Measurements from ENCODE around the gene TBX6. TPM values are rescaled to one million over a fixed set of nuclear protein-coding genes. Genes with fewer than 3 reads are reported as not detected.
A peak's percentile ranks its signal among the peaks of the same experiment; 100 is the strongest.
"Not testable (repeated sequence)": the region's sequence is repeated elsewhere in the genome, so short reads cannot be mapped to it uniquely, and the experiment has no call there.

Gene TBX6
- polyA plus RNA-seq (ENCODE audit: insufficient read length in 12 of 12): 1 to 10 TPM in 1 of 12 donors, under 1 TPM in 9, not detected in 2; 0.38 to 3.4 (median 0.52) TPM
- long read RNA-seq, donor 1: 0 reads
- long read RNA-seq, donor 2: 0 reads
- long read RNA-seq, donor 3: 0 reads
- long read RNA-seq, donor 4: 0 reads
- long read RNA-seq, donor 5: 0 reads
- long read RNA-seq, donor 6: 0 reads
- long read RNA-seq, donor 7: 0 reads
- long read RNA-seq, donor 8: 0 reads
- long read RNA-seq, donor 9: 0 reads
- long read RNA-seq, donor 10: 0 reads
- long read RNA-seq, donor 11: 0 reads

GRCh38 chr16:30091474-30092372 is at the start of gene TBX6:
TSS of gene TBX6 (minus strand) at chr16:30091924. CDS start at chr16:30091193, 731 bp downstream.
- peak; percentile 90 for DNase-seq

DNA sequence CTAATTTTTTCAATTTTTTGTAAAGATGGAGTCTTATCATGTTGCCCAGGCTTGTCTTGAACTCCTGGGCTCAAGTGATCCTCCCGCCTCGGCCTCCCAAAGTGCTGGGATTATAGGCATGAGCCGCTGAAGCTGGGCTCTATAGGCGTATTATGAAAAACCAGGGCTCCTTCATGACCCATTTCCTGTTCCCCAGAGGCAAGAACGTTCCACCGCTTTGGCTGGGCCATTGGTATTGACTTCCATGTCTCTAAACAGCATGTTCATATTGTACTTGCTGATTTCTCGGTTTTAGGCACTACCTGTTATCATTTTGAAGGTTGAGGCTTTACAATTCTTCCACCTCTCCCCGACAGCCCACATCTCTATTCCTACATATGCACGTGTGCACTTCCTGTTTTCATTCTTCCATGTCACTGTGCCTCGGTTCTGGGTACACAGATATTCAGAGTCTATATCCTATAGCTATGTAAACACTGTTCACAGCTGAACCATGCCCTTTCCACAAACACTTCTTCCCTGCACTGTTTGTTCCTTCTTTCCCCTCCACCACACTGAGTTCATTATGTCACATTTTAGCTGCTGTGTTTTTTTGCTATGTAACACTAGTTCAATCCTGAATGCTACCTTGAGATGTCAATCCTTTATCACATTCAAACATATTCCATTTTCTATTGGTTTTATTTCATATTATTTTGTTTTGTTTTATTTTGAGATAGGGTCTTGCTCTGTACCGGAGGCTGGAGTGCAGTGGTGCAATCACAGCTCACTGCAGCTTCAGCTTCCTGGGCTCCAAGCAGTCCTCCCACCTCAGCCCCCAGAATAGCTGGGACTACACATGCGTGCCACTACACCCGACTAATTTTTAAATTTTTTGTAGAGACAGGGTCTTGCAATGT is 48.1 kb upstream of the TBX6 start:
- DNase-seq: no peak

DNA sequence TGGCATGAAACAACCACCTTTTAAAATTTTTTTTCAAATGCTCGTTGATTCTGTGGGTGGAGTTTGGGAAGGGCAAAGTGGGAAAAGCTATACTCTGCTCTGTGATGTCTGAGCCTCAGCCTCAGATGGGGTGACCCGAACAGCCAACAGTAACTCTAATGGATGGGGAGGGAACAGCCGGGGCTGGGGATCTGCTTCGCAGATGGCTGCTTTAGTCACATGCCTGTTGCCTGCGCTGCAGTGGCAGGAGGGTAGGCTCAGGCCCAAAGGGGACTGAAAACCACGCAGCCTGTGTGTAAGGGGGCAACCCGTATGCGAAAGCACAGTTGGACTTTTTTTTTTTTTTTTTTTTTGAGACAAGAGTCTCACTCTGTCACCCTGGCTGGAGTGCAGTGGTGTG is 46.2 kb upstream of the TBX6 start:
- no peak for DNase-seq

DNA sequence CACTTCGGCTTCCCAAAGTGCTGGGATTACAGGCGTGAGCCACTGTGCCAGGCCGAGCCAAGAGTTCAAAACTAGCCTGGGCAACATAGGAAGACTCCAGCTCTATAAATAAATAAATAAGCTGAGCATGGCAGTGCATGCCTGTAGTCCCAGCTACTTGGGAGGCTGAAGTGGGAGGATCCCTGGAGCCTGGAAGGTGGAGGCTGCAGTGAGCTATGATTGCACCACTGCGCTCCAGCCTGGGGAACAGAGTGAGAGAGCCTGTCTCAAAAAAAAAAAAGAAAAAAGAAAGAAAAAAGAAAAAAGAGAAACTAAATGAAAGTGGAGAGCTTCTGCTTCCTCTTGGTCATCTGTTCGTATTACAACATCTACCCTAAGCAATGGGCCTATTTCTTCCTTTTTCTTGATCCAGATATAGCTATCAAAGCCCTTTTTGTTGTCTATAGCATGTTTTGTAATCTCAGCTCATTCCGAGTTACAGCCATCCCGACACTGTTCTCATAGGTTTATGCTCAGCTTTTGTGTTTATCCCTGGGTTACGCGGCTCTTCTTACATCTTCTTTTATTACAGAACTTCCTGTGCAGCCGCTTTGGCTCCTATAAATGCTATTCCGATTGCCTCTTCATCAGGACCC is 45.4 kb upstream of the TBX6 start:
- no peak for DNase-seq

DNA sequence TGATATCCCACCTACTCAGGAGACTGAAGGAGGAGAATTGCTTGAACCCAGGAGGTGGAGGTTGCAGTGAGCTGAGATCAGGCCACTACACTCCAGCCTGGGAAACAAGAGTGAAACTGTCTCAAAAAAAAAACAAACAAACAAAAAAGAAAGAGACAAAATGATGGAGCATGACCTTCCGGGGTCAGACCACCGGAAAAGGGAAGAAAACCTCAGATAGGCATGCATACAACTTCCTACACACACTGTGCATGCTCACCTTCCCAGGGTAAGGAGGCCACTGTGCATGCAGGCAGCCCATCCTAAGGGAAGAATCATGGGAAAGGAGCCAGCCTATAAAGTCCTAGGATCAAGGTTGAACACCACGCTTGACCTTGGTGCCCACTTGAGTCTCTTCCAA is 40.9 kb upstream of the TBX6 start:
- DNase-seq: no peak

DNA sequence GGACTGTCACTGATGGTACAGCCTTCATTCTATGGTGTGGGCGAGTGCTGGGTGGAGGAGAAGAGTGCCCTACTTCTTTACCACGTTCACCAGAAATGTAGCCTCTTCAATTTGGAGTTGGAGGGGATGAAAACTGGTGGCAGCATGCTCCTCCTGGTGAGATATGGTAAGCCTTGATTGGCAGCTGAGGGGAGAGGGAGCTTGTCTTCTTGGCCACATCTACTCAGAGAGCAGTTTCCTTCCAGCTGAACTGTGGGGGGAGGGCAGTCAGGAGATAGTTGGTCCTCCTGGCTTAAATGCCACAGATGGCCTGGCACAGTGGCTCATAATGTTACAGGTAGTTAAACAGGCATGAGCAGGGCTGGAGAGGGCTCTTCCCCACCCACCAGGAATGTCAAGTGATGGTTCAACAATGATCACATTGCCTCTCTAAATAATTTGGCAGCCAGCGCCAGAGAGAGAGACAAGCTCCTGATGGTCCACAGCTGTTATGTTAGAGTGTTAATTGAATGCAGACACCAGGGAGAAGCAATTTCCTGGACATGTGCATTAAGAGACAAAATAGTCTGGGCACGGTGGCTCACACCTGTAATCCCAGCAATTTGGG is 40.2 kb upstream of the TBX6 start:
- no peak for DNase-seq

DNA sequence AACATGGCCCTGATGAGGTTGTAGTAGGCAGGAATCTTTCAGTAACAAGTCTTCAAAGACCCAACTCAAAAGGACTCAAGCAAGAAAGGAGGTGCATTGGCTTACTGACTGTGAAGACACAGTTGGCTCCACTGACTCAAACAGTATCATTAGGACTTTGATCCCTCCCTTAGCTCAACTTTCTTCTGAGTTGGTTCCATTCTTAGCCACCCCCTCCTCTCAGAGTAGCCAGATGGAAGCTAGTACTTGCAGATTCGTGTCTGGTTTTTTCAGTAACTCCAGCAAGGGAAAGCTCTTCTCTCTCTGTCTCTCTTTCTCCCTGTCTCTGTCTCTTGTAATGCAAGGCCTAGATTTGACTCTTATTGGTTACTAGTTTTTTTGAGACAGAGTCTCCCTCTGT is 36.3 kb upstream of the TBX6 start:
- DNase-seq: no peak

DNA sequence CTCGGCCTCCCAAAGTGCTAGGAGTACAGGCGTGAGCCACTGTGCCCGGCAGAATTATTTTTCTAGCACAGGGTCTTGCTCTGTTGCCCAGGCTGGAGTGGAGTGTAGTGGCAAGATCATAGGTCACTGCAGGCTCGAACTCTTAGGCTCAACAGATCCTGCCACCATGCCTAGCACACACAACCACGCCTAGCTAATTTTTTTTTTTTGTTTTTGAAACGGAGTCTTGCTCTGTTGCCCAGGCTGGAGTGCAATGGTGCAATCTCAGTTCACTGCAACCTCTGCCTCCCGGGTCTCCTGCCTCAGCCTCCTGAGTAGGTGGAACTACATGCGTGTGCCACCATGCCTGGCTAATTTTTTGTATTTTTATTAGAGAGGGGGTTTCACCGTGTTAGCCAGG is 34.0 kb upstream of the TBX6 start:
- not testable (repeated sequence) for DNase-seq

DNA sequence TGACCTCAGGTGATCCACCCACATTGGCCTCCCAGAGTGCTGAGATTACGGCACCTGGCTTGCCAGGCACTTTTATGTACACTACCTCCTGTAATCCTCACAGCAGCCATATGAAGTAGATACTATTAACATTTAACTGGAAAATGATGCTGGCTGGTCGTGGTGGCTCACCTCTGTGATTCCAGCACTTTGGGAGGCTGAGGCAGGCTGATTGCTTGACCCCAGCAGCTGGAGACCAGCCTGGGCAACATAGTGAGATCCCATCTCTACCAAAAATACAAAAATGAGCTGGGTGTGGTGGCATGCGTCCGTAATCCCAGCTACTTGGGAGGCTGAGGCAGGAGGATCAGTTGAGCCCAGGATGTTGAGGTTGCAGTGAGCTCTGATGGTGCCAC is 33.3 kb upstream of the TBX6 start:
- no peak for DNase-seq

DNA sequence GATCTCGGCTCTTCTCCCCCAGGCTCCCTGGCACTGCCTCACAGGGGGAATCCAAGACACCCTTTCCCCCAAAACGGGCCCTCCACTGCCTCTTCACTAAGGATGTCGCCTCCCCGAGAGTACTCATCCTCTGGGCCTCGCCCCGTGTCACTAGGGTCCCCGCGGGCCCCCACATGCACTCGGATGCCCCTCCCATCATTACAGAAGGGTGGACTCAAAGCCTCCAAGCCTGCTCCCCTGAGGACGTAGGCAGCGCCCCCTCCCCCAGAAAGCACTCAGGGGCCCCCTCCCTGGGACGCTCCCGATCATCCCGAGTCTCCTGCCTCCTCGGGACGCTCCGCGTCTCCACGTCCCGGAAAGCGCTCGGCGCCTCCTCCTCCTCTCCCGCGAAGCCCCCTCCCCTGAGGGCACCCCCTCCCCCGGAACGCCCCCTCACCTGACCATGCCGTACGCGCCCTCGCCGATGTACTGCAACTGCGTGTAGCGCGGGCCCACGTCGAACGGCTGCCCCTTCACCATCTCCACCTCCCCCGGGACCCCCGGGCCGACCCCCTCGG is 31.0 kb upstream of the TBX6 start:
- no peak for DNase-seq

- peak; percentile 57 for DNase-seq
Measured at GRCh38 chr16:30121741-30122571, 30.2 kb upstream of the TBX6 start.

GRCh38 chr16:30120340-30121105 is 28.8 kb upstream of the TBX6 start:
- no peak for DNase-seq

DNA sequence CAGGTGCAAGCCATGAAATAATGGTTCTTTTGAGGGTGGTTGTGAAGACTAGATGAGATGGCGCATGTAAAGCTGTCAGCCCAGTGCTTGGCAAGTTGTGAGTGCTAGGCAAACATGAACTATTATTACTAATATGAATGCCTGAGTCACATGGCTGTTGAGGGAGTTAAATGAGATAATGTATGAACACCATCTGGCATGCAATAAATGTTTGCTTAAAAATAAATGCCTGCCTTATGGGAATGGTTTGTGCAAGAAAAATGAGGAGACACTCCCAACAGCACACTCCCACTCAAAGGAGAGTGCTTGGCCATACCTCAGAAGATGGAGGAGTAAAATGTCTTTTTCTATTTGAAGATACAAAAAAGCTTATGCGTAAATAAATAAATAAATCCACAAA is 27.7 kb upstream of the TBX6 start:
- no peak for DNase-seq

- DNase-seq: no peak
Measured at GRCh38 chr16:30117768-30118167, 26.0 kb upstream of the TBX6 start.

GRCh38 chr16:30116291-30117207 is 24.8 kb upstream of the TBX6 start:
- DNase-seq: no peak

DNA sequence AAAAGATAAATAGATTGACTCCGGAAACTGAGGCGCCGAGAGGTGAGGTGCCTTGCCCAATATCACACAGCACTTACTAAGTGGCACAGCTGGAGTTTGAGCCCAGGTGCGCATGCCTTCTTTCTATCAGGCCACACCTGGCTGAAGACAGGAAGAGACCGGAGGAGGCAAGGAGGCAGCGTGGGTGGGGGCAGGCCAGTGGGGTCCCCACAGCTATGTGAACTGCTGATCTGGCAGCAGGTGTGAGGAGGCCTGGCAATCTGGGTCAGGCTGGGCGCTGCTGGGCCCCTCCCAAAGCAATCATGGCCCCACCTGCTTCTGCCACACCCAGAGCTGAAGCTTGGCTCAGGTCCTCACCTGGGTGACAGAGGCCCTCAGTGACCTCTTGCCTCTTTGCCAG is 23.5 kb upstream of the TBX6 start:
- no peak for DNase-seq

- DNase-seq: not testable (repeated sequence)
Measured at GRCh38 chr16:30114833-30115232, 23.1 kb upstream of the TBX6 start.

GRCh38 chr16:30114411-30114810 is 22.7 kb upstream of the TBX6 start:
- no peak for DNase-seq

All from muscle of arm (tissue), 14 donors.